HG03432 (cell line): ENCODE measurements around the gene BTBD9.

Experiments
- ATAC-seq: cut with Tn5 transposase; IDR thresholded peaks from one replicate; pipeline ENCODE4 v1.9.1; 2021; ENCODE audit warnings: mild to moderate bottlenecking, moderate library complexity; ENCODE audit not compliant: unreplicated experiment

BTBD9 gene

DNA sequence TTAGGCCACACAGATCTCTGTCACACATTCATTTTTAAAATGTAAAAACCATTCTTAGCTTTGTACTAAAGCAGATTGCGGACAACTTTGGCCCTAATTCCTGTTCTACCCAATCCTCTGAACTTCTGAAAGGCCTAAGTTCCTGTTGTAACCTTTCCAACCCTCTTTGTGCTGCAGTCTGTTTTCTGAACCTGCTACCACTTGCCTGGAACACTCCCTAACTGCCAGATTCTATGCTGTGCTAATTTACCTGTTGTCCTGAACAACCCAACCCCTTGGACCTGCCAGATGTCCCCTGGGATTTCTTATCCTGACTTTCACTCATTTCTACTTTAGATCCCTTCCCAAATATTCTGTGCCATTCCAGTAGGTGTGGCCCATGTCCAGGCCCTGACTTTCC lies 421.5 kb downstream of the BTBD9 start:
- no peak for ATAC-seq

DNA sequence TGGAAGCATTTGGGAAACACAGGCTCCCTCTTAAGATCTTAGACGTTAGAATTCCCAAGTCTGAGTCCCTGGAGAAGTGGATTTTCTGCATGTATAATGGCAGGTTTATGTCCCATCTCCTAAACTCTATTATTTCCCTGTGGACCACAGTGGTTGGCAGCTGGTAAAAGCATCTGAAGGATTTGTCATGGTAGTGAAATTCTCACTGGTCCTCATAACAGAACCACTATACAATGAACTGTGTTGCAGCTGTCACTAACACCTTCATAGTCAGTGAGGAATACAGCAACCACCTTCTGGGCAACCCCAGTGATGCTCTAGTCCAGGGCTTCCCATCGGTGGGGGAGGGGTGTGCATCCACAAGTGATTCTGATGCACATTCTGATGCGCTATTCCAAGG lies 423.3 kb downstream of the BTBD9 start:
- no peak for ATAC-seq

DNA sequence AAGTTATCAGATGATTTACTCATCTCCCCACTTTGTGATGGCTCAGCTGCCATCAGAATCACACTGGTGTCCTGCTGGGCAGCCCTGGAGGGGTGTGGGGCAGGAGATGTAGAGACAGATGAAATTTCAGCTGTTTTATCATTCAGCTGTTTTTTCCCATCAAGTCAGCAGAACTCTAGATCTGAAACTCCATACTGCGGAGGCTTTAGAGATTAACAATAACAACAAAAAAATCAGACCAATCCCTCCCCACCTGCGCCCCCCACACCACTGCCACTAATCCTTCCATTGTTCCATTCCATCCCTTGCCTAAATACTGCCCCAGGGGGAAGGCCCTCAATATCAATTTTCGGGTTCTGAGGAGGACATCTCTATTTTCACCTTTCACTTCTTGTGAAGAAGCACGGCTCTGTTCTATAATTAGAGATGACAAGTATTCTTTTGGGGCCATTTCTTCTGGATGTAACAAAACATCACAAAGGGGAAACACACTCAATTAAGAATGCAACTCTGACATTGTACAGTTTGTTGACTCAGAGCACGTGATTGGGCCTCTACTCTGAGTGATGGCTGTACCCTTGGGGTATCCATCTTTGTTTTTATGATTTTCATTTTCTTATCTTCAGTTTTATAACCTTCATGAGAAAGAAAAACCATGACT lies 423.9 kb downstream of the BTBD9 start:
- no peak for ATAC-seq

DNA sequence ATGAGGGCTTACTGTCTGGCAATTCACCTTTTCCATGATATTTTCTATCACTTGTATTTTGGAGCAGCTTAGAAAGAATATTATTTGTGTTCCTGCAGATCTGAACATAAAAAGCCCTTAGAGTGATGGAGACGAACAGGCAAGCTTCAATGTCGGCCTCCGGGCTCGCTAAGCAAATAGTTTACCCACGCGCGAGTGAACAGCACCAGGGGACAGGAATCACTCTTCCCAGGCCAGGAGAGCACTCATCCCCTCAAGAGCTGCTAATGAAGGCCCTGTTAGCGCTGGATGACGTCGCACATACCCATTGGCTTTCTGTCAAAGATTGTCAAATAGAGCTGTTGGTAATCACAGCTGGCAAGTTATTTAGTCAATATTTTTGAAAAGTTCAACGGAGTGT lies 424.5 kb downstream of the BTBD9 start:
- ATAC-seq = no peak

DNA sequence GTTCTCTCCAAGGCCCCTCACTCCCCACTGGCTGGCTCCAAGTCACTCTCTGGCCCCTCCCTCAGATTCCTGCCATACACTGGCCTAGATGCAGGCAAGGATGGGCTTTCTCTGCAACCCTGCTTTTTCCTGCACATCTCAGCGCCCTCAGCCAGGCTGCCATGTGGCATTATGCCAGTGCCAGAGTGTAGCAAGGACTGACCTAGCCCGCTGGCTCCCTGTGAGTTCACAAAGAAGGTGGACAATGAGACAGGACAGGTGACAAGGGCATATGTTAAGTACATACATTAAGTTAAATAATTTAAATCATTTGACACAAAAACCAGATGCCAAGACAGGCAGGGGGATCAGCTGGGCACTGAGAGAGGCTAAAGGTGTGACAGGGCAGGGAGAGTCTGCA lies 425.6 kb downstream of the BTBD9 start:
- no peak for ATAC-seq

DNA sequence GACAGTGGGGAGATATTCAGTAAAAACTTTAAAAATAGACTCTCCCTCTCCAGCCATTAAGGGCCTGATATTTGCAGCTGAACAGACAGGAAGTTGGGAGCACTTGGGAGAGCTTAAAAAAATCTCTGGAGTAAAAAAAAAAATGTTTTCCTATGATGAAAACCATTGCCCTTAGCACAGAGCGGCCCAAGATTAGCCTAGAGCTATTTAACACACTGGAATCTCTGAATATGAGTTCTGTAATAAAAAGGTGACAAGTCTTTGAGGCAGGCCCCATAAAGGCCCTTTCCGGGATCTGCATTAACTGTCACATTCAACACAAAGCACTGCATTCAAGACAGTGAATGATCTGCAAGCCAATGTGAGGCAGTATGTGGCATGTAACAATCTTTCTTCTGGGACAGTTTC lies 426.5 kb downstream of the BTBD9 start:
- no peak for ATAC-seq

DNA sequence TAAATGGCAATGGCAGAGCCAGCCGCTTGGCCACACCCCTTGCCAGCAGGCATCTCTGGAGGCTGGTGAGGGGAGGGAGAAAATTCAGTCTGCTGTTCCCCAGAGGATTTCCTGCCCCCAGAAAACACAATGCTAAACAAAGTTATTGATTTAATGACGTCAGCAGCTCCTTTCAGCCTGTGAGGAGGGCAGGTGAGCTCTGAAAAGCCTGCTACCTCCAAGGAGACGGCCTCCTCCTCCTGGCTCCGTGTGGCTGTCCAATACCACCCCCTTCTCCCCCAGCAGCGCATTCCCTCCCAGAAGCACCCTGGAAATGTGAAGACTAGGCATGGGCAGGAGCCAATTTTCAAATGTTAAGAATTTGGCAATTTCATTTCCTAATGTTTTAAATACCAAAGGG lies 427.1 kb downstream of the BTBD9 start:
- ATAC-seq = no peak

DNA sequence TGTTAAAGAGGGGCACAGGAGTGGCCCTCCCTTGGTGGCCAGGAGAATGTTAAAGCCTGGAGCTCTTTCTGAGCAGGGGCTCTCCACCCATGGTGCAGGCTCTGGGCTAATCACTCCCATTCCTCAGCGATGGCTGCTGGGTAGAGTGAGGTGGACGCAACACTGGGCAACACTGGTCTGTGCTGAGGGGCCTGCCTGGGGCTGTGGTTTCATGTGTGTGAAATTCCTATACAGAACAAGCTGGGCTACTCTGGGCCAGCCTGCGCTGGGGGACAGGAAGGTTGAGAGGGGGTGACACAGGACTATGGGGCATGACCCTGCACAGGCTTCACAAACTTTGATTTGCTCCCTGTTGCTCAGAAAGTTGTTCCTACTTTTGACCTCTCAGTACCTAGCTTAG lies 427.6 kb downstream of the BTBD9 start:
- no peak for ATAC-seq

DNA sequence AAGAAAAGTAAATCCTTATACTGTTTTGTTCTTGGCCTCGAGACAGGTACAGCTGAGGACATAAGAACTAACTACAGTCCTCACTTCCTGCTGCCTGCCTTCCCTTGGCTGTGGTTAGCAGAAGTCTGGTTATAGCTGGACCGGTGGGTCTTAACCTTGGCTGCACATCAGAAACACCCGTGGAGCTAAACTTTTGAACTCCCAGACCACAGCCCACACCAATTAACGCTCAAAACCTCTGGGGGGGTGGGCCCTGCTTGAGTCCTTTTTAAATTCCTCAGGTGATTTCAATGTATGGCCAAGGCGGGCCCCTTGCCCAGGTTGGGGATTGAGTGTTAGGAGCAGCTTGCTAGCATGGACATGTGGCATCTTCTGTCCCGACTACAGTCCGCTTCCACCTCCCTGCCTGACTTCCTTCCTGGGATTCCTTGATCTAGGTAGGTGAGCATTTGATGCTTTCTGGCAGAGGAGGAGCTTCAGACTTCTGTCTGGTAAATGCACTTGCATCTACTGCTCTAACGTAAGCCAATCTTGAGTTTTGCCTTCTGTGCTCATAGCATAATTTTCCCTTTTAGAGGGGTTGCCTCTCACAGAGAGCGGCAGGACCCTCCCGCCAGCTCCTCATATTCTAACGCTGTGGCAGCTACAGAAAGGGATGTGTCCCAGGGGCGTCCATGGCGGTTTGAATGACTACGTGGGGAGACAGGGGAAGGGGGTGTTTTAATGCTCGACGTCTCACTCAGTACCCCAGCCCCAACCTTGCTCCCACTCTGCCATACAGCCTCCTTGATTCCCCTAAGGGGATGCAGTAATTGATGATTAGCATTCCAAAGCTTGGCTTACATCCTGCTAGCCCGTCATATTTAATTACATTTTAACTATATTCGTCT lies 430.1 kb downstream of the BTBD9 start:
- ATAC-seq = no peak

DNA sequence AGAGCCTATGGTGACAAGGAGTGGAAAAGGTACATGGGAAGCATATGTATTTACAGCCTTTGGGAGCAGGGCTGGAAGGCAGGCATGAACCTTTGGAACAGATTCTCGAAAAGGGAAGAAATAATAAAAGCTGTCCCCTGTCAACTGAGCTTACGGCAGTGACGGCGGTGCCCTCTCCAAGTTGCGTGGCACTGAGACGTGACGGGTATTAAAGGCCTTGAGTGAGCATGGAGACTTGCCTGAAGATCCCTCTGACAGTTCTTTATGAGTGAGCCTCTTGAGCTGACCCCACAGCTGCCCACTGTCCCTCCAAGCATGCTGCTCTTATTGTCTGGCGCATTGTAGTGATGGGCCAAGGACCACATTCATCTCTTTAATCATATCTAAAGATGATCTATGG lies 431.7 kb downstream of the BTBD9 start:
- ATAC-seq = no peak

DNA sequence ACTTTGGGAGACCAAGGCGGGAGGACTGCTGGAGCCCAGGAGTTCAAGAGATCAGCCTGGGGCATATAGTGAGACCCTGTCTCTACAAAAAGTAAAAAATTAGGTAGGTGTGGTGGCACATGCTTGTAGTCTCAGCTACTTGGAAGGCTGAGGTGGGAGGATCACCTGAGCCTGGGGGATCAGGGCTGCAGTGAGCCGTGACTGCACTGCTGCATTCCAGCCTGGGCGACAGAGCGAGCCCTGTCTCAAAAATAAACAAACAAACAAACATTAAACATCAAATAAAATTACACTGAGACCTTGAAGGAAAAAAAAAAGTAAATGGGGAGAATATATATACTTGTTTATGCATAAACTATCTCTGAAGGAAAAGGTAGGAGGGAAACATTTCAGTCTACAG lies 432.4 kb downstream of the BTBD9 start:
- ATAC-seq = no peak

DNA sequence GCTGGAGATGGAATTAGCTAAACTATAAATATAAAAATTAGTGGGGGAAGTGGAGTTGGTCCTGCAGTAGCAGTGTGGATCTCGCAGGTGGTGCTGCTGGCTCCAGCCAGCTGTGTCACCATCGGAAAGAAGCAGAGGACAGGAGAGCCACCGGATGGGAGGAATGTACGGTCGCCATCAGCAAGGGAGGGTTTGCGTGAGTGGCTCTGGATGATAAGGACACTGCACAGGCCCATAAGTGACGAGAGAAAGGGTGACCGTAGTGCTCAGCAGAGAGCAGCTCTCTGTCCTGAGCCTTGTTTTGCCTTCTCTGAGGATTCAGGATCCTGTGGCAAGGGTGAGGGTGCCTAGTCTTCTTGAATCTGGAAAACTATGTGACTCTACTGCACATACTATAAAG lies 441.5 kb downstream of the BTBD9 start:
- ATAC-seq = no peak

DNA sequence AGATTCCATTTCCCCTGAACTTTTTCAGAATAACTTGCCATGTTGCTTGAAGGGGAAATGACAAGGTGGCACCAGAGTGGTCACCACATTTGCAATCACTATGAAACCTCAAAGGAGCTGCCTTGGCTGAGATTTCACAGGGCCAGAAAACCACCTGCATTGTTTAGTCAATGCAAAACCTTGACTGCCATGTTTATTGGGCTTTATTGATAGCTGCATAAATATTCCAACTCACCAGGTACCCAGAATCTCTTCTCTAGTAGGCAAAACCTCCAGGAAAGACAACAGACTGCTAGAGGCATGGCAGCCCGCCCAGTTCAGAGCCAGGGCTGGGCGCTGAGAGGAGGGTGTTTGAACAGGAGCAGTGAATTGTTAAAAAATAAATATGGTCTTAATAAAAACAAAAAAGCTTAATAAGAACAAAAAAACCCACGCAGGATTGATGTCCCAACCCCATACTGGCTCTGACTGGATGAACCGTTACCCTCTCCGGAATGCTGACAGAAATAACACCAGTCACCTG lies 444.6 kb downstream of the BTBD9 start:
- no peak for ATAC-seq

DNA sequence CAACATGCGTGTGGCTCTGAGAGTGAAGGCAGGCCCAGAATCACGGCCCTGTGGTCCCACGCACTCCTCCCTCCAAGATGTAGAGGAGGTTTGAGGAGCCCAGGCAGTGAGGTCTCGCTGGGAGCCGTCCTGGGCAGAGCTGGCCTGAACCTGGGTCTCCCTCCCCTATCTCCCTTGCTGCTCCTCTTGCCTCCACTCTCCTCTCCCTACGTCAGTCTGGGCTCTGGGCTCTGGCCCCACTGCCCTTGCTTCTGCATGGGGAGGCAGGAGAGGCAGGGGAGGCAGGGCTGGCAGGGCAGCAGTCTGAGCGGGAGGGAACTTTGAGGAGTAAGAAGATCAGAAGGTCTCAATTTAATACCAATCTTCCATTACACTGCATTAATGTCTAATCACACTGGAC lies 445.1 kb downstream of the BTBD9 start:
- ATAC-seq = no peak

DNA sequence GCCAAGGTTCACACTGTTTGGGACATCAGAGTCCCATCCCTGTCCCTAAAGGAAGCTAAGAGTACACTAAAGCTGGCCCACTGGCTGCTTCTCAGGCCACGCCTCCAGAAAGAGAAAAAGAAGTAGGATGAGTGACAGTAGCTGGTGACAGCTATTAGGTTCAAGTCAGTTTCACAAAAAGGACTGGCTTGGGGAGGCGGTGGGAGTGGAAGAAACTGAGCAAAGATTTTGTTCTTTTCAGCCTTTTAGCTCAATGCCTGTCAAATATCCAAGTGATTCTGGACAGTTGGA lies 445.5 kb downstream of the BTBD9 start:
- no peak for ATAC-seq

DNA sequence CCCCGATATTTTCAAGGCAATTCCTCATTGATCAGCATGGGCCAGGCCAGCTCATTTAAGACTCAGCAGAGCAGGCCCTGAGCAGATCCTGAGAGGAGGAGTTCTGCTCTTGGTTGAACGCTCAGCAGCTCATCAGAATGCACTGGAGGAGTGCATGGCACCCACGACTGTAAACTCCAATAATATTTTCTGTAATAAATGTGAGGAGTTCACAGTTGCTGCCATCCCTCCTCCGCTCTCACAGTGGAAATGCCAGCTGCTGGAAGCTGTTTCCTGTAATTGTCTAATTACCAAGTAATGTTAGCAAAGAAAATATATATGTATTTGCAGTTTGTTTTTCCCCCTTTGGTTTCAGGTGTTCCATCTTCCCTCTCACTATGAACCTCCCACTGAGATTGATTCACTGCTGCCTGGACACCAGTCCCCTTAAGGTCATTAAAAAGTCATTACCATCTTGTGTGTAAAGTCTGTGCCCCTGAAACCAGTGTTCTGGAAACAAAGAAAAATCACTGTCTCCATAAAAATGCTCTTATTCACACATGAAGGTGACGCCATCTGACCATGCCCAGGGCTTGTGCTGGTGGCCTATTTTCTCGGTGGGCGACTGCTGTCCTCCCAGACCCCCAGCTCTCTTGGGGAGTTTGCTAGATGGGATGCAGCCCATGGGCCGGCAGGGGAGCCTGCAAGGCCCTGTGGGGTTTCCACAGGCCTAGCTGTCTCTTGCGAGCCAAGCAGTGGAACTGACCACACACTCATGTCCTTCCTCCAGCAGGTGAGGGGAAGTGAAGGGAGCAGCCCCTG lies 446.0 kb downstream of the BTBD9 start:
- no peak for ATAC-seq

DNA sequence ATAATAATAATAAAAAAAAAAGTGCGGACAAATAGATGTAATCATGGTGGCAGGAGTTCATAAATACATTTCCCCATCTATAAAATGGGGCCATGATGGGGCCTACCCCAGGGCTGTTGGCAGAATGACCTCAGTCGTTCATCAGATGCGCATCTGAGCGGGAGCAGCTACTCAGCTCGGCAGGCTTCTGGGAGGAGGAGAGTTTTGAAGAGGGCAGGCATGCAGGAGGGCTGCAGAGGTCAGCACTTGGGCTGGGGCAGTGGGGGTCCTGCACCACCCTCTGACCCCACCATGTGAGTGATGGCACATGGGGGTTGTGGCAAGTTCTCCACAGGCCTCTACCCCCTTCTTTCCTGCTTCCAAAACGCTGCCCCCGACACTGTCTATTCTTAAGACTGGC lies 446.7 kb downstream of the BTBD9 start:
- ATAC-seq = no peak

DNA sequence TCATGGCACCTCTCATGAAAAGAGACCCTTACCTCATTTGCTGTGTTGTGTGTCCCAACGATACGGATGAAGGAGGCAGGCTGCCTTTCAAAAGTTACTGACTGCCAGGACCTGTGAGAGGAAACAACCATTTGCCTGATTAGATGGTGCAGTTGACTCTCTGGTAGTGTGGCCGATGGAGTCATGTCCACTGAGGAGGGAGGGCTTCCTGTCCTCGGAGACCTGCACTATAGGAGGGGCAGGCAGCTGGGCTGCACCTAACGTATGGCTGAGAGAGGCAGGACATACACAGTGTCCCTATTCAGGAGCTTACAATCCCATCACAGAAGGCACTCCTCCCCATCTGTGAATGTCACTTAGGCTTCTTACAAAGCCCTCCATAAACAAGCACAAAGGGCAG lies 447.2 kb downstream of the BTBD9 start:
- ATAC-seq = no peak

DNA sequence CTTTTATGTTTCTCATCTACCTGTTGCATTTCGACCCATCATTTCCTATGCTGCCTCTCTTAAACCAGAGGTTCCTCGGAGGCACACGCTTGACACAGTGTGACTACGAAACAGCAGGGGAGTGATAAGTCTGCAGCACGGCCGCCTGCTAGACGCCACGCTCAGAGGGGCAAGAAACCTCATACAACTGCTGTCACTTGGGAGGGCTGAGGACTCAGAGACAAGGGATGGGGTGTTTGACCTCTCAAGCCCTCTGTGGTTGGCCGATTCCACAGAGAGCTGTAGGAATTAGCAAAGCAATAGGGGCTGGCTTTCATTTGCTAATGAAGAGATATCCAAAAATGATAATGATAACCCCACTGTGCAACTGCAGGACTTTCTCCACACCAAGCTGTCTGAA lies 447.7 kb downstream of the BTBD9 start:
- ATAC-seq = no peak

DNA sequence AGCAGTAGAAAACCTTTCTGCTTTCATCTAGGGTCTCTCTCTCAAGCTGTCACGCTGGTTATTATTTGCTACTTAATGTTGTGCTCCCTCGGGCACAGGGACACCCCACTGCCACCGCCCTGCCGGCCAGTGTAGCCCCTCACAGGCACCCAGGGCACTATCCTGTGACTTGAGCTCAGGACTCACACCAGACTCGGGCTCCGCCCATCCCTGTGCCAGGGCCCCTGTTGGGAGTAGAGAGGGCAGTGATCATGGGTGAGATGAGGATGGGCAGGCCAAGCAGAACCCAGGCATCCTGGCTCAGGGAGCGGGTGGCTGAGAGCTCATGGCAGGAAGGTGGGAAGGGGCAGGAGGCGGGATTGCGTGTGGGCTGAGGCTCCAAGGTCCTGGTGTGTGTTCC lies 448.3 kb downstream of the BTBD9 start:
- ATAC-seq = no peak

DNA sequence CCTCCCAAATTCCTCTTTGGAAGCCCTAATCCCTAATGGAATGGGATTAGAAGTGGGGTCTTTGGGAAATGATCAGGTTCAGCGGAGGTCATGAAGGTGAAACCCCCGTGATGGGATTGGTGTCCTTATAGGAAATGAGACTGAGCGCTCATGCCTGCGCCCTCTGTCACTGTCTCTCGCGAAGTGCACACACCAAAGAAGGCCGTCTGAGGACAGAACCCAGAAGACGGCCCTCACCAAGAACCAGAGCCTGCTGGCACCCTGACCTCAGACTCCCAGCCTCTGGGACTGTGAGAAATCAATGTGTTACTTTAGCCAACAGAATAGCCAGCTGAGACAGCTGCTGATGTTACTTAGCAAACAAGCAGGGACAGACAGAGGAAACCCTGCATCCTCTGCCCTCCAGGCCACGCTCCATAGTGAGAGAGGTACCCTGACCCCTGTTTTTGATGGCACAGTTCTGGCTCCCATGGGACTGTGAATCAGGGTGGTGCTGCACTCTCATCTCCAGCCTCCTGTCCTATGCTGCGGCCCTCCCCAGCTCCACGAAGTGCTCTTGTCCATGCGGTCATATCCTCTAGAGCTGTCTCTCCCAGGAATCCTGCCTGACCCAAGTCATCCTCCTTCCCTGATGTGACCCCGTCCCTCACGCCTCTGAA lies 450.9 kb downstream of the BTBD9 start:
- ATAC-seq = no peak
